Vagina (tissue), 2 donors: Measurements from ENCODE around the gene OR2A14.

ENCODE experiments used
- CTCF ChIP-seq, 3 experiments: fragments of 450-650 bp in 2 of 3; fragments of 200-600 bp in 1 of 3; sonication (generic) in 1 of 3; IDR thresholded peaks; one replicate each; pipeline ENCODE4 v1.5.1; 2017 to 2019; ENCODE audit warnings: antibody characterized with exemption in 3 of 3, mild to moderate bottlenecking in 2 of 3, moderate library complexity in 2 of 3
- POLR2A ChIP-seq, 2 donors: fragments of 450-650 bp; IDR thresholded peaks; one replicate each; pipeline ENCODE4 v1.6.1; 2017; ENCODE audit warnings: antibody characterized with exemption in 2 of 2, mild to moderate bottlenecking in 2 of 2, moderate library complexity in 2 of 2
- POLR2AphosphoS5 ChIP-seq, 2 donors: sonication (generic); formaldehyde crosslinking; IDR thresholded peaks; one replicate each; pipeline ENCODE4 v1.9.0; 2017; ENCODE audit warnings: antibody characterized with exemption in 2 of 2, mild to moderate bottlenecking in 2 of 2, low read depth in 1 of 2; ENCODE audit not compliant: insufficient read depth in 1 of 2

GRCh38 chr7:144130730-144131129 lies 7.8 kb downstream of the OR2A14 start:
- no peak for TF ChIP-seq POLR2AphosphoS5 (IDR thresholded peaks at IDR 0.05; ENCODE audit: insufficient read depth in 1 of 2, low read depth in 1 of 2)
- no peak for TF ChIP-seq CTCF (IDR thresholded peaks at IDR 0.05)
- TF ChIP-seq POLR2A (IDR thresholded peaks at IDR 0.05): no peak
